Renal pelvis (tissue), 4 donors: Measurements from ENCODE around the gene PLEKHA1. TPM values are rescaled to one million over a fixed set of nuclear protein-coding genes. Genes with fewer than 3 reads are reported as not detected.

Experiments used
- DNase-seq: peaks from one replicate; pipeline ENCODE4 v3.0.0-alpha.2; 2013
- polyA plus RNA-seq, 3 donors: library from polyadenylated mRNA; unstranded; fragments of 120-200 nt; gene quantifications; one replicate each; pipeline ENCODE4 v1.2.1, GENCODE V29; 2013; ENCODE audit not compliant: insufficient read length in 3 of 3

Gene PLEKHA1
- polyA plus RNA-seq, 3 donors: 70.1 to 98.8 (median 96.3) TPM

DNA sequence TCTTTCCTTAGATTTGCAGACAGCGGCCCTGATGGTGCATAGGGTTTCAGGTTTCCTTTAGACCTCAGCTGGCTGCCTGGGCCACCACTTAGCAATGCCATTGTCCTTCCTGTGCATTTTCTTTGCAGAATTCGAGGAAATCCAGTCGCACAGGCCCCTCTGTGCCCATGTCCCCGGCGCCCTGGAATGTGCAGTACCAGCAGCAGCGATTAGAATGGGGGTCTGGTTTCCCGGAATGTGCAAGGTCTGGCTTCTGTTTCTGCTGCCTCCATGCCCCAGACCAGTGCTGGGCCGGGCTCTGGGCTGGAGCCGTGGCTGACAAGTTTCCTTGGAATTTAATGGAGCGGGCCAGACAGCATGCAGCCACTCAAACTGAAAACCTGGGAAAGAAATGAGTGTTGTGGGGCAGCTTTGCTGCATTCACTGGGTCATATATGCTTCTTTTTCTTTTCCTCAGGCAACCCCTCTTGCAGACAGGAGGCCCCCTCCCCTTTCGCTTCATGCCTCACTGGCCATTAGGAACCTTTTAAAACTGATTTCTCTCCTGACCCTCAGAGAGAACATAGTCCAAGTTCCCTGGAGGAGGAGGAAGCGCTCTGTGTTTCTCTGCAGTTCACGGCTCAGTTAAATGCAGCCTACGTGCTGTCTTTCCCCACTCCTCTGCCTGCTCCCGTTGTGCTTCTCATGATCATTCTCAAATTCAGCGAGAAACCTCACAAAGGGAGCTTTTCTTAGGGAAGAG is 101.3 kb downstream of the PLEKHA1 start:
- no peak for DNase-seq

DNA sequence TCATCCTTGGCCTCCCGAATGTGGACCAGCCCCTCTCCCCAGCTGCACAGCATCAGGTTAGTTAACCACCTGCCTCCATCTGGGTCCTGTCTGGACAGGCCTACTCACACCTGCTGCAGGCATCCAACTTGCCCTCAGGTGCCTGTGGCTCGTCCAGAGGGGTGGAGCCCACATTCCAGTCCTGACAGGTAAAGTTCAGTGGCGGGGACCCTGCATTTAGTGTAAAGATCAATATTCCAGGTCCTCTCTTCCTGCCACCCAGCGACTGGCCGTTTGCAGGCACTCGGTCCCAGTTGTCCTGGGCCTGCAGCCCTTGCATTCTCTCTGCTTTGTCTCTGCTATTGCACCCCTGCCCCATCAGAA is 101.8 kb downstream of the PLEKHA1 start:
- no peak for DNase-seq

DNA sequence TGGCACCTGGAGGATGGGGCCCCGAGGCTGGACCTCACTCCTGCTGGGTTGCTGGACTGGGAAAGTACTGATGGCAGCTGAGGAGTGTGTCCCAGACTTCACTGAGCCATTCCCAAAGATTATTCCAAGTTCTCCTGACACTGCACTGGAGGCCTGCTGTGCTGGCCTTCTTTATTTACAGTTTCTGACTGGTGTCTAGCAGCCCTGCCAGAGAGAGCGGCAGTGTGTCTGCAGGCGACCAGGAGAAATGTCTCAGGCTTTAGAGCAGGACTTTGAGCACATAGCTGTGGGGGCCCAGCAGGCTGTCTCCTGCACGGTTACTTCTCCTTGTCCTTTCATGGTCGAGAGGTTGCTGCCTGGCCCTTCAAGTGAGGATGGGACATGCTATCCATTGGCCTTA is 102.9 kb downstream of the PLEKHA1 start:
- DNase-seq: no peak

DNA sequence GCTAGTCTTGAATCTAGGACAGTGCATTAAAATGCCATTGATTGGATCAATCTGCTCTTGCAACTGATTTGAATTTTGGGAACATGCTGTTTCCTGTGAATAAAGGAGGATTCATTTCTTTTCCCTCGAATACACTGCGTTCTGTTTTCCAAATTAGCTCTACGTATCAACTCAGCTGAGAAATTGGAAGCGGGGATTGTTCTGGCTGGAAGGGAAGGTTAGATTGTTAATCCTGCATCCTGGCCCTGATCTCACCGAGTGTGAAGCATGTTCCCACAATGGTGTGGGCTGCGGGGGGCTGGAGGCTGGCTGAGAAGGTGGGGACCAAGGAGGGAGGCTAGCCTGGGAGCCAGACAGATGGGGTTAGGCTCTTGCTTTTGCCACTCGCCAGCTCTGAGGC is 104.5 kb downstream of the PLEKHA1 start:
- DNase-seq: no peak

DNA sequence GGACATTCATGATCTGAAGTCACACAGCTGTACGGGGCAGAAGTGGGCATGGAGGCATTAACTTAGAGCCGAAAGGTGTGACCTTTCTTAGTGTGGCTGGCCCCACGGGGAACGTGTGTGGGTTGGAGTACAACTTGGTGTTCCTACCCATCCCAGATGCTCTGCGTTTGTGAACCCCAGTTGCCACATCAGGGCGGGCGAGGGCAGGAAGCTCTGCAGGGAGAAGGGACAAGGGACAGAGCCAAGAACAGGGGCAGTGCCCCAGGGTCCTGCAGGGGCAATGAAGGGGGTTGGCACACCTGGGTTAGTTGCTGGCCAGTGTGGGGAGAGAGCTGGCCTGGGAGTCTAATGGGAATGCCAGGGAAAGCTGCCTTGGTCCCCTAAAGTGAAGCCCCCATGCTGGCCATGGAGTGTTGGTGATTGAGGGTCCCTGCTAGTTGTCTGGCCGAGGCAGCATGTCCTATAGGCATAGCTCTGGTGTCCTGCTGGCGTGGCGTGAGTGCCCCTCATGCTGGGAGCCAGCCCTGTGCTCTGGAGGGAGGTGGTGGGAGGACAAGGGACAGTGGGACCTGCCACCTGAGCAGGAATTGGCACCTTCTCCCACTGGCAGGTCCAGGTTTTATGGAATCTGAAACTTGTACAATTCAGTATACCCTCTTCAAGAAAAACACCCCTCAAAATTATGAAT is 105.8 kb downstream of the PLEKHA1 start:
- no peak for DNase-seq

DNA sequence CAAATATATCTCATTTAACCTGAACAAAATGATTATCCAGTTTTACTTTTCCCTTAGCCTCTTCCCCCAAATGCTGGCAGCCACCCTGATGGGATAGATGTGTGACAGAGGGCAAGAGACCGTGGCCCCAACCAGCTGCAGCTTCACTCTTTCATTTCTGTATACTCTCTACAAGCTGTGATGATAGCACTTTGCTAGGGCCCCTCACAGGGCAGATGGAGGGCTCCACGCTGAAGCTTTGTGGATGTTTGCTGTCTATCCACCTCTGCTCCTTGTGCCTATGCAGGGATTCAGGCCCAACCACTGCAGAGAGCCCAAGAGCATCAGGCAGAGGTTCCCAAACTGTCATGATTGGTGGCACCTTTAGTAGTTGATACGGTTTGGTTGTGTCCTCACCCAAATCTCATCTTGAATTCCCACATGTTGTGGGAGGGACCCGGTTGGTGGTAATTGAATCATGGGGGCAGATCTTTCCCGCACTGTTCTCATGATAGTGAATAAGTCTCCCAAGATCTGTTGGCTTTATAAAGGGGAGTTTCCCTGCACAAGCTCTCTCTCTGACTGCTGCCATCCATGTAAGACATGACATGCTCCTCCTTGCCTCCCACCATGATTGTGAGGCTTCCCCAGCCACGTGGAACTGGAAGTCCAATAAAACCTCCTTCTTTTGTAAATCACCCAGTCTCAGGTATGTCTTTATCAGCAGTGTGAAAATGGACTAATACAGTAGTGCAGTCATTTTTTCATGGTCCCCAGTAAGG is 107.0 kb downstream of the PLEKHA1 start:
- DNase-seq: no peak

Other genes with a start within 250 kb of the PLEKHA1 start
- 1 to 10 TPM in 1 of 3 donors, under 1 TPM in 2; 0.37 to 1.3 (median 0.96) TPM for gene BTBD16, start 103.4 kb upstream of the PLEKHA1 start, polyA plus RNA-seq
- under 1 TPM in 2 of 3 donors, not detected in 1; 0.17 to 0.49 TPM for gene ARMS2, start 79.9 kb downstream of the PLEKHA1 start, polyA plus RNA-seq
- gene HTRA1, start 86.8 kb downstream of the PLEKHA1 start, polyA plus RNA-seq: 100 to 1,000 TPM; 156 to 179 (median 167) TPM
- under 1 TPM; 0.04 to 0.14 (median 0.10) TPM for gene DMBT1, start 186.0 kb downstream of the PLEKHA1 start, polyA plus RNA-seq